Tibial artery (tissue), 4 donors: ENCODE data around the gene TMEM214.

Experiments used
- DNase-seq, 2 donors: peaks; one replicate each; pipeline ENCODE4 v3.0.0-alpha.2; 2019
- H3K27ac ChIP-seq, 2 donors: fragments of 200-600 bp; sonication (generic) in 1 of 2; 1 replicate in 1 of 2; 2 replicates in 1 of 2; pipeline ENCODE4 v1.5.1; 2018 to 2019; ENCODE audit warnings: mild to moderate bottlenecking in 1 of 2
- H3K27me3 ChIP-seq, 2 donors: fragments of 200-600 bp; sonication (generic) in 1 of 2; one replicate each; pipeline versions ENCODE4 v1.5.1 to v1.6.0; 2016 to 2019
- H3K36me3 ChIP-seq, 3 donors: fragments of 200-600 bp; sonication (generic) in 2 of 3; one replicate each; pipeline ENCODE4 v1.5.1; 2016 to 2019; ENCODE audit warnings: mild to moderate bottlenecking in 2 of 3
- H3K4me1 ChIP-seq, 4 donors: fragments of 200-600 bp; sonication (generic) in 2 of 4; 1 replicate in 3 of 4; 2 replicates in 1 of 4; pipeline ENCODE4 v1.5.1; 2016 to 2019
- H3K4me3 ChIP-seq, 2 donors: fragments of 200-600 bp; sonication (generic) in 1 of 2; 1 replicate in 1 of 2; 2 replicates in 1 of 2; pipeline ENCODE4 v1.5.1; 2018 to 2019; ENCODE audit warnings: mild to moderate bottlenecking in 2 of 2
- H3K9me3 ChIP-seq, 3 donors: fragments of 200-600 bp; sonication (generic) in 1 of 3; one replicate each; pipeline ENCODE4 v1.5.1; 2016 to 2019
- intact Hi-C: fragments of 100-400 bp; cut with DNase I; formaldehyde crosslinking; loops from one replicate; pipeline ENCODE4 v1.15.0; 2023; ENCODE audit warnings: low total_unique reads
- TF ChIP-seq, protein P1 (sequence below), 2 experiments: fragments of 200-600 bp in 1 of 2; fragments of 450-650 bp in 1 of 2; IDR thresholded peaks; one replicate each; pipeline ENCODE4 v1.5.1; 2017 to 2019; ENCODE audit warnings: antibody characterized with exemption in 2 of 2, mild to moderate bottlenecking in 1 of 2, moderate library complexity in 1 of 2

The TMEM214 gene

GRCh38 chr2:27078267-27079194 is 45.8 kb downstream of the TMEM214 start, which contains the start of gene EMILIN1:
Gene EMILIN1 (plus strand): TSS chr2:27078615. CDS start chr2:27079066, 451 bp downstream.
- H3K9me3 ChIP-seq: no peaks in the 10 kb centered on the region
- H3K4me3 ChIP-seq: peak within 1 kb of the TSS; percentile 67 to 75
- peak; percentile 92 to 98 for DNase-seq
- peaks cover 10 to 16% (median 15%) of the 10 kb centered on the region in 3 donors for H3K36me3 ChIP-seq
- H3K4me1 ChIP-seq: peaks cover 0 to 69% (median 59%) of the 10 kb centered on the region in 4 donors
- TF ChIP-seq, protein P1, sequence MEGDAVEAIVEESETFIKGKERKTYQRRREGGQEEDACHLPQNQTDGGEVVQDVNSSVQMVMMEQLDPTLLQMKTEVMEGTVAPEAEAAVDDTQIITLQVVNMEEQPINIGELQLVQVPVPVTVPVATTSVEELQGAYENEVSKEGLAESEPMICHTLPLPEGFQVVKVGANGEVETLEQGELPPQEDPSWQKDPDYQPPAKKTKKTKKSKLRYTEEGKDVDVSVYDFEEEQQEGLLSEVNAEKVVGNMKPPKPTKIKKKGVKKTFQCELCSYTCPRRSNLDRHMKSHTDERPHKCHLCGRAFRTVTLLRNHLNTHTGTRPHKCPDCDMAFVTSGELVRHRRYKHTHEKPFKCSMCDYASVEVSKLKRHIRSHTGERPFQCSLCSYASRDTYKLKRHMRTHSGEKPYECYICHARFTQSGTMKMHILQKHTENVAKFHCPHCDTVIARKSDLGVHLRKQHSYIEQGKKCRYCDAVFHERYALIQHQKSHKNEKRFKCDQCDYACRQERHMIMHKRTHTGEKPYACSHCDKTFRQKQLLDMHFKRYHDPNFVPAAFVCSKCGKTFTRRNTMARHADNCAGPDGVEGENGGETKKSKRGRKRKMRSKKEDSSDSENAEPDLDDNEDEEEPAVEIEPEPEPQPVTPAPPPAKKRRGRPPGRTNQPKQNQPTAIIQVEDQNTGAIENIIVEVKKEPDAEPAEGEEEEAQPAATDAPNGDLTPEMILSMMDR (IDR thresholded peaks at IDR 0.05): no peak
- intact Hi-C loops: no loop called here
- no peaks in the 10 kb centered on the region for H3K27me3 ChIP-seq
- H3K27ac ChIP-seq: peak within 1 kb of the TSS; percentile 96 to 98

GRCh38 chr2:27079233-27080139 is 46.7 kb downstream of the TMEM214 start:
- Histone ChIP-seq H3K27me3 (no peaks in the 10 kb centered on the region), H3K4me1 (peaks cover 0 to 60% (median 56%) of the 10 kb centered on the region in 4 donors), H3K36me3 (peaks cover 10 to 19% (median 18%) of the 10 kb centered on the region in 3 donors), H3K27ac (peak overlapping the region; percentile 96 to 98), H3K9me3 (no peaks in the 10 kb centered on the region), H3K4me3 (peak overlapping the region; percentile 67 to 75)
- no peak for DNase-seq
- intact Hi-C loops: loop anchor here (5.0 kb wide), 1 partner anchor 47 kb away; the partner anchor contains the start of gene TMEM214
- TF ChIP-seq, protein P1 (IDR thresholded peaks at IDR 0.05): no peak

DNA sequence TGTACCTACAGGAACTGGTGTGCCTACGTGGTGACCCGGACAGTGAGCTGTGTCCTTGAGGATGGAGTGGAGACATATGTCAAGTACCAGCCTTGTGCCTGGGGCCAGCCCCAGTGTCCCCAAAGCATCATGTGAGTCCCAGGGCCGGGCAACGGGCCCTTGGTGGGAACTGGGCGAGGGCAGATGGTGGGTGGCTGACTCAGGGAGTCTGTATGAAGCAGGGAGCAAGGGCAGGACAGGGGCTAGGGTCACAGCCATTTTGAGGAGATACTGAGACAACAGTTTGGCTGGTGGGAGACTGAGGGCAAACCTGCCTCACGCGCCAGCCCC is 47.3 kb downstream of the TMEM214 start:
- intact Hi-C loops: loop anchor here (5.0 kb wide), 1 partner anchor 48 kb away; the partner anchor contains the start of gene TMEM214
- Histone ChIP-seq H3K4me3 (peak overlapping the region; percentile 67 to 75), H3K36me3 (peaks cover 10 to 19% (median 18%) of the 10 kb centered on the region in 3 donors)

DNA sequence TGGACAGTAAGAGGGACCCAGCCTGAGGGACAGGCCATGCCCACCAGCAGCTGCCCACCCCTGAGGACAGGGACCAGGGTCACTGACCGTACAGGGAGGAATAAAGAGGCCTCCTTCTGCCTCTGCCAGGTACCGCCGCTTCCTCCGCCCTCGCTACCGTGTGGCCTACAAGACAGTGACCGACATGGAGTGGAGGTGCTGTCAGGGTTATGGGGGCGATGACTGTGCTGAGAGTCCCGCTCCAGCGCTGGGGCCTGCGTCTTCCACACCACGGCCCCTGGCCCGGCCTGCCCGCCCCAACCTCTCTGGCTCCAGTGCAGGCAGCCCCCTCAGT is 47.8 kb downstream of the TMEM214 start:
- intact Hi-C loops: loop anchor here (5.0 kb wide), 1 partner anchor 48 kb away; the partner anchor contains the start of gene TMEM214
- TF ChIP-seq, protein P1 (IDR thresholded peaks at IDR 0.05): no peak
- peak overlapping the region; percentile 67 to 75 for H3K4me3 ChIP-seq
- H3K27ac ChIP-seq: peak overlapping the region; percentile 96 to 98
- peaks cover 0 to 57% (median 56%) of the 10 kb centered on the region in 4 donors for H3K4me1 ChIP-seq
- no peak for DNase-seq
- no peaks in the 10 kb centered on the region for H3K9me3 ChIP-seq
- H3K27me3 ChIP-seq: no peaks in the 10 kb centered on the region
- H3K36me3 ChIP-seq: peaks cover 10 to 19% (median 18%) of the 10 kb centered on the region in 3 donors

More for the DNA sequence above, 47.3 kb downstream of the TMEM214 start:
- DNase-seq: no peak
- peak overlapping the region; percentile 96 to 98 for H3K27ac ChIP-seq
- no peaks in the 10 kb centered on the region for H3K9me3 ChIP-seq
- TF ChIP-seq, protein P1 (IDR thresholded peaks at IDR 0.05): no peak
- no peaks in the 10 kb centered on the region for H3K27me3 ChIP-seq
- H3K4me1 ChIP-seq: peaks cover 0 to 56% (median 54%) of the 10 kb centered on the region in 4 donors
